Mucosa of descending colon (tissue), 3 donors: ENCODE measurements around the gene ZHX3. TPM values are rescaled to one million over a fixed set of nuclear protein-coding genes. Genes with fewer than 3 reads are reported as not detected.

Experiments used
- ATAC-seq: fragments of 200-7000 bp; cut with Tn5 transposase; one replicate; pipeline ENCODE4 v1.9.1; 2020; ENCODE audit warnings: mild to moderate bottlenecking, moderate library complexity
- DNase-seq, 3 donors: peaks; one replicate each; pipeline ENCODE4 v3.0.0-alpha.2; 2020
- H3K36me3 ChIP-seq: fragments of 200-600 bp; one replicate; pipeline ENCODE4 v1.8.0; 2021; ENCODE audit warnings: low read depth, mild to moderate bottlenecking
- H3K4me1 ChIP-seq: fragments of 200-600 bp; one replicate; pipeline ENCODE4 v1.8.0; 2021; ENCODE audit warnings: low read depth, mild to moderate bottlenecking
- H3K4me3 ChIP-seq: fragments of 200-600 bp; one replicate; pipeline ENCODE4 v1.8.0; 2021; ENCODE audit warnings: mild to moderate bottlenecking
- H3K9me3 ChIP-seq: fragments of 200-600 bp; one replicate; pipeline ENCODE4 v1.8.0; 2021; ENCODE audit warnings: mild to moderate bottlenecking
- CTCF ChIP-seq: fragments of 200-600 bp; IDR thresholded peaks from one replicate; pipeline ENCODE4 v1.8.0; 2022; ENCODE audit warnings: antibody characterized with exemption, mild to moderate bottlenecking
- intact Hi-C, 2 donors: fragments of 100-400 bp; cut with DNase I in 1 of 2; cut with micrococcal nuclease in 1 of 2; formaldehyde crosslinking; loops; one replicate each; pipeline versions ENCODE4 v1.11.0 to v1.11.1; 2022; cut with DNase I, micrococcal nuclease
- total RNA-seq, 3 donors: library from RNA; stranded (reverse); fragmentation: NEBNext Ultra II Directional in 2 of 3; extraction: Animal tissue kit (Norgen Biotek cat#: 25700) in 2 of 3; gene quantifications; one replicate each; pipeline versions ENCODE4 v1.2.1 to v1.2.4, GENCODE V29; 2021 to 2023
- donor health status: DM: no; HTN: no; CAD: no; lungs with moderate emphysema.
- donor health status: DM: no; HTN: no; CAD: no.
- donor health status: DM: no; HTN: yes; CAD: no.

ZHX3 gene
- total RNA-seq, 3 donors from 2014 or later = 24.5 to 84.5 (median 32.8) TPM

- H3K9me3 ChIP-seq = no peaks in the 10 kb centered on the region
- intact Hi-C loops = no loop called here
- no peak overlapping the region for H3K4me3 ChIP-seq
- no peaks in the 10 kb centered on the region for H3K36me3 ChIP-seq
- no peak for TF ChIP-seq CTCF
- peaks cover 18% of the 10 kb centered on the region for H3K4me1 ChIP-seq
- ATAC-seq (no peak), DNase-seq (no peak)
These were observed 166.2 kb downstream of the ZHX3 start for GRCh38 chr20:41151134-41151869.

- no peak for TF ChIP-seq CTCF
- ATAC-seq (peak; percentile 4), DNase-seq (no peak)
- peaks cover 23% of the 10 kb centered on the region for H3K4me1 ChIP-seq
- H3K4me3 ChIP-seq = no peak overlapping the region
- intact Hi-C loops = no loop called here
- H3K36me3 ChIP-seq = no peaks in the 10 kb centered on the region
- no peaks in the 10 kb centered on the region for H3K9me3 ChIP-seq
These were observed 166.9 kb downstream of the ZHX3 start for GRCh38 chr20:41150664-41151063.

- peaks cover 31% of the 10 kb centered on the region for H3K4me1 ChIP-seq
- H3K4me3 ChIP-seq = no peak overlapping the region
- TF ChIP-seq CTCF = no peak
- DNase-seq (no peak), ATAC-seq (no peak)
- intact Hi-C loops = no loop called here
- H3K9me3 ChIP-seq = no peaks in the 10 kb centered on the region
- H3K36me3 ChIP-seq = no peaks in the 10 kb centered on the region
These were observed 168.6 kb downstream of the ZHX3 start for GRCh38 chr20:41148942-41149341.

GRCh38 chr20:41147767-41148191 is 169.8 kb downstream of the ZHX3 start:
- Histone ChIP-seq H3K36me3 (no peaks in the 10 kb centered on the region), H3K4me1 (peaks cover 31% of the 10 kb centered on the region), H3K9me3 (no peaks in the 10 kb centered on the region), H3K4me3 (no peak overlapping the region)
- intact Hi-C loops = no loop called here
- ATAC-seq = no peak
- DNase-seq = no peak
- no peak for TF ChIP-seq CTCF

- no peak overlapping the region for H3K4me3 ChIP-seq
- intact Hi-C loops = no loop called here
- ATAC-seq (peak; percentile 19), DNase-seq (no peak)
- H3K4me1 ChIP-seq = peaks cover 34% of the 10 kb centered on the region
- no peaks in the 10 kb centered on the region for H3K9me3 ChIP-seq
- no peak for TF ChIP-seq CTCF
- H3K36me3 ChIP-seq = no peaks in the 10 kb centered on the region
These were observed 171.5 kb downstream of the ZHX3 start for GRCh38 chr20:41145821-41146620.
